GM12878 (cell line): Measurements from ENCODE around the gene CDK11B. TPM values are rescaled to one million over a fixed set of nuclear protein-coding genes. Genes with fewer than 3 reads are reported as not detected.

Experiments used
- ATAC-seq: fragments of 200-7000 bp; cut with Tn5 transposase; 3 replicates; pipeline ENCODE4 v1.9.1; 2020; ENCODE audit warnings: mild to moderate bottlenecking, moderate library complexity
- BruUV-seq: library from RNA; stranded (reverse); fragments of 400-500 nt; replicated peaks from 2 replicates; lab custom pipeline; 2021; lab: Mats Ljungman, UMichigan
- CTCF ChIA-PET: fragments of 300-600 bp; sonication (Branson Sonifier 250); formaldehyde crosslinking; extraction: SDS; loops from one replicate; lab custom pipeline; 2021; ENCODE audit warnings: inconsistent platforms; lab: Yijun Ruan, JAX
- POLR2A ChIA-PET: fragments of 350-600 bp; formaldehyde crosslinking; extraction: SDS; loops from one replicate; lab custom pipeline; 2021; ENCODE audit warnings: inconsistent platforms; lab: Charles Lee
- RAD21 ChIA-PET: fragments of 300-600 bp; sonication (Branson Sonifier 250); formaldehyde crosslinking; loops from one replicate; lab custom pipeline; 2023; ENCODE audit warnings: antibody characterized with exemption; ENCODE audit not compliant: unreplicated experiment; lab: Charles Lee
- SMC1A ChIA-PET: fragments of 300-600 bp; sonication (Branson Sonifier 250); formaldehyde crosslinking; loops from one replicate; lab custom pipeline; 2023; ENCODE audit not compliant: unreplicated experiment, uncharacterized antibody; lab: Charles Lee
- DNase-seq: peaks from one replicate; pipeline ENCODE4 v3.0.0-alpha.2; 2011; ENCODE audit warnings: low read depth, low spot score
- FAIRE-seq: peaks from 3 replicates; lab custom pipeline; 2011; peaks lifted over from hg19 to GRCh38; lab: Jason Lieb, UNC
- H2AFZ ChIP-seq: 2 replicates; pipeline ENCODE4 v1.6.0; 2011; ENCODE audit warnings: low read depth, low read length, control low read depth; ENCODE audit not compliant: control insufficient read depth
- H3K27ac ChIP-seq: 2 replicates; pipeline ENCODE4 v1.5.1; 2011; ENCODE audit warnings: control low read depth; ENCODE audit not compliant: control insufficient read depth, insufficient read depth
- H3K27me3 ChIP-seq, 2 experiments: replicated peaks in 1 of 2; 2 replicates each; pipeline versions ENCODE4 v1.6.0 to v1.6.1; 2011; ENCODE audit warnings: low read length in 1 of 2; ENCODE audit not compliant: control insufficient read depth in 2 of 2, insufficient read depth in 2 of 2
- H3K36me3 ChIP-seq, 2 experiments: 2 replicates each; pipeline ENCODE4 v1.5.1; 2011; ENCODE audit warnings: low read length in 1 of 2; ENCODE audit not compliant: control insufficient read depth in 2 of 2, insufficient read depth in 2 of 2
- H3K4me1 ChIP-seq: 2 replicates; pipeline ENCODE4 v1.6.1; 2011; ENCODE audit warnings: mild to moderate bottlenecking, low read length, moderate library complexity, mixed read lengths; ENCODE audit not compliant: control insufficient read depth, insufficient read depth
- H3K4me2 ChIP-seq: 2 replicates; pipeline ENCODE4 v1.6.0; 2011; ENCODE audit warnings: control low read depth; ENCODE audit not compliant: control insufficient read depth, insufficient read depth
- H3K4me3 ChIP-seq: fragments of 200-600 bp; sonication (generic); 2 replicates; pipeline ENCODE4 v1.5.1; 2016
- H3K79me2 ChIP-seq: 2 replicates; pipeline ENCODE4 v1.6.0; 2011; ENCODE audit warnings: low read length; ENCODE audit not compliant: control insufficient read depth, insufficient read depth
- H3K9ac ChIP-seq: 2 replicates; pipeline ENCODE4 v1.8.0; 2011; ENCODE audit warnings: low read length, control low read depth, mixed read lengths; ENCODE audit not compliant: control insufficient read depth, insufficient read depth
- H3K9me3 ChIP-seq: replicated peaks from 3 replicates; pipeline ENCODE4 v1.5.1; 2011; ENCODE audit warnings: mild to moderate bottlenecking, low read length; ENCODE audit not compliant: control insufficient read depth, insufficient read depth
- H4K20me1 ChIP-seq: 2 replicates; pipeline ENCODE4 v1.6.0; 2011; ENCODE audit not compliant: control insufficient read depth, insufficient read depth
- POLR2A ChIP-seq: IDR thresholded peaks from 2 replicates; pipeline ENCODE4 v1.6.1; 2011; ENCODE audit warnings: low read depth, mild to moderate bottlenecking, low read length
- ZBTB11 ChIP-seq: fragments of 450-650 bp; formaldehyde crosslinking; IDR thresholded peaks from 2 replicates; pipeline ENCODE4 v1.5.0; 2022; ENCODE audit warnings: mild to moderate bottlenecking, missing genetic modification characterization
- WGBS: methylation state at CpG from one replicate; pipeline ENCODE4 v1.1.6; 2016; ENCODE audit warnings: low lambda C conversion rate; ENCODE audit not compliant: insufficient replicate concordance, insufficient coverage; ENCODE audit errors: missing lambda C conversion rate; 5-methylcytosine and 5-hydroxymethylcytosine counted together
- in situ Hi-C: fragments of 300-500 bp; cut with MboI; formaldehyde crosslinking; loops from 9 replicates; pipeline ENCODE4 v1.14.3; 2018; ENCODE audit warnings: mixed read lengths
- intact Hi-C: fragments of 100-400 bp; cut with micrococcal nuclease; formaldehyde crosslinking; loops from one replicate; pipeline ENCODE4 v1.14.2; 2022; ENCODE audit not compliant: unreplicated experiment
- polyA plus RNA-seq, 11 experiments: library from polyadenylated mRNA; depleted of rRNA in 4 of 11; unstranded in 6 of 11; stranded (reverse) in 5 of 11; fragments of >200 nt; fragmentation: Nextera tagmentation in 4 of 11; fragmentation: Illumina TruSeq in 1 of 11; extraction: Ambion mirVana in 4 of 11; extraction: Trizol in 1 of 11; gene quantifications; 1 replicate in 1 of 11; 2 replicates in 10 of 11; pipeline versions ENCODE4 v1.2.1 to v1.2.3, GENCODE V29; 2011 to 2016; ENCODE audit warnings: inconsistent platforms in 2 of 11, missing spikeins in 2 of 11, low read depth in 1 of 11
- total RNA-seq, 4 experiments: library from RNA; depleted of rRNA in 3 of 4; stranded (reverse); fragments of >200 nt in 3 of 4; fragmentation: Illumina TruSeq in 1 of 4; extraction: Trizol in 1 of 4; gene quantifications; 2 replicates each; pipeline versions ENCODE4 v1.2.1 to v1.2.3, GENCODE V29; 2013 to 2021

Gene CDK11B
- total and polyA plus RNA-seq, 10 of the 15 experiments (the other 5 are each of a cell fraction or from before 2014, with no cell fraction given) = 3.2 to 30.9 (median 18.0) TPM

- intact Hi-C loops = loop anchor here (5.0 kb wide), 1 partner anchor 45 kb away; the partner anchor contains the start of gene SSU72
These were observed 41.3 kb downstream of the CDK11B start for GRCh38 chr1:1617516-1617915.

GRCh38 chr1:1616838-1617237 is 42.0 kb downstream of the CDK11B start:
- in situ Hi-C loops = no loop called here
- ChIA-PET POLR2A (interaction anchor here (1.0 to 1.3 kb wide), 2 partner anchors 13 to 211 kb away, joined by 3 to 4 read pairs; no protein-coding TSS in a partner anchor), CTCF (no interaction called here), RAD21 (no interaction called here), SMC1A (no interaction called here)
- Histone ChIP-seq H3K4me1 (peaks cover 15% of the 10 kb centered on the region), H4K20me1 (0 out of 2 replicates have a peak, but pooled peaks cover 3% of the 10 kb centered on the region), H3K36me3 (peaks cover 0 to 2% of the 10 kb centered on the region in 2 experiments; a peak in 1 of 4 replicates), H3K9me3 (no peaks in the 10 kb centered on the region), H3K4me3 (peak overlapping the region; percentile 85), H3K79me2 (peaks cover 3% of the 10 kb centered on the region), H3K9ac (no peak overlapping the region), H3K27me3 (no peaks in the 10 kb centered on the region; a peak in 1 of 4 replicates), H2AFZ (no peak overlapping the region), H3K4me2 (peak overlapping the region; percentile 93), H3K27ac (no peak overlapping the region)
- no TSS peak for BruUV-seq
- TF ChIP-seq ZBTB11 (CRISPR knock-in tag) = no peak
- FAIRE-seq (no peak), DNase-seq (no peak), ATAC-seq (no peak)
- WGBS = 87% methylated on average over 19 of the region's 19 CpGs
- intact Hi-C loops = loop anchor here (5.0 kb wide), 1 partner anchor 45 kb away; the partner anchor contains the start of gene SSU72

More at GRCh38 chr1:1617516-1617915, 41.3 kb downstream of the CDK11B start:
- TF ChIP-seq POLR2A = no peak
- TF ChIP-seq, all 136 proteins: peak for 0
- Histone ChIP-seq H3K79me2 (peaks cover 3% of the 10 kb centered on the region), H3K4me3 (no peak overlapping the region), H3K4me2 (no peak overlapping the region), H3K36me3 (peaks cover 0 to 2% of the 10 kb centered on the region in 2 experiments; a peak in 1 of 4 replicates), H3K27ac (no peak overlapping the region), H3K4me1 (peaks cover 15% of the 10 kb centered on the region), H4K20me1 (0 out of 2 replicates have a peak, but pooled peaks cover 3% of the 10 kb centered on the region), H3K9me3 (no peaks in the 10 kb centered on the region), H3K9ac (no peak overlapping the region), H3K27me3 (no peaks in the 10 kb centered on the region; a peak in 1 of 4 replicates), H2AFZ (no peak overlapping the region)
- DNase-seq (no peak), ATAC-seq (no peak), FAIRE-seq (no peak)
- SMC1A ChIA-PET = interaction anchor here (0.6 to 0.8 kb wide), 2 partner anchors 41 to 159 kb away, joined by 3 read pairs; no protein-coding TSS in a partner anchor
- POLR2A ChIA-PET = interaction anchor here (1.3 kb wide), 1 partner anchor 12 kb away, joined by 4 read pairs; no protein-coding TSS in a partner anchor
- 87% methylated on average over 11 of the region's 11 CpGs for WGBS
- BruUV-seq = TSS peak; percentile 73
- CTCF ChIA-PET = no interaction called here
- RAD21 ChIA-PET = no interaction called here
- in situ Hi-C loops = no loop called here
